ENCODE data around the gene PHF20. TPM values are rescaled to one million over a fixed set of nuclear protein-coding genes. Genes with fewer than 3 reads are reported as not detected.

PHF20 gene
- total and polyA plus RNA-seq, 2 donors (not counting 3 experiments of a cell fraction or from before 2014, with no cell fraction given) = 25.0 to 45.8 TPM

DNA sequence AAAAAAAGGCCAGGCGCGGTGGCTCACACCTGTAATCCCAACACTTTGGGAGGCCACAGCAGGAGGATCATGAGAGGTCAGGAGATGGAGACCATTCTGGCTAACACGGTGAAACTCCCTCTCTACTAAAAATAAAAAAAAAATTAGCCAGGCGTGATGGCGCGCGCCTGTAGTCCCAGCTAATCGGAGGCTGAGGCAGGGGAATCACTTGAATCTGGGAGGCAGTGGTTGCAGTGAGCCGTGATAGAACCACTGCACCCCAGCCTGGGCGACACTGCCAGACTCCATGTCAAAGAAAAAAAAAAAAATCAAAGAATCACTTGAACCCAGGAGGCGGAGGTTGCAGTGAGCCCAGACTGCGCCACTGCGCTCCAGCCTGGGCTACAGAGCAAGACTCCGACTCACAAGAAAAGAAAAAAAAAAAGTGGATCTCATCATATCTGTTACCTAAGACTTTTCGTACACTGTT lies 33.9 kb upstream of the PHF20 start:
- FAIRE-seq = no peak

GRCh38 chr20:35738410-35739179 lies 33.2 kb upstream of the PHF20 start:
- H3K27ac ChIP-seq (ENCODE audit: insufficient read depth, low read depth, low read length) = no peak overlapping the region
- FAIRE-seq (no peak), DNase-seq (ENCODE audit: low read depth, low spot score) (no peak)
- H2AFZ ChIP-seq (ENCODE audit: low read depth, low read length) = no peak overlapping the region
- peaks cover 42% of the 10 kb centered on the region for H3K4me1 ChIP-seq (ENCODE audit: control insufficient read depth, extremely low read depth, insufficient read depth, low read length)
- peaks cover 16 to 52% of the 10 kb centered on the region in 2 experiments for H3K36me3 ChIP-seq (ENCODE audit: control insufficient read depth in 2 of 2, extremely low read depth in 1 of 2, insufficient read depth in 2 of 2, low read length in 2 of 2)
- peak overlapping the region in 1 of 3 experiments; percentile 17 for H3K4me3 ChIP-seq (replicated peaks in 1 of 3; ENCODE audit: insufficient read depth in 1 of 3, low read depth in 1 of 3, low read length in 3 of 3)
- peaks cover 84% of the 10 kb centered on the region for H3K79me2 ChIP-seq (ENCODE audit: control insufficient read depth, insufficient read depth, low read length)
- no peaks in the 10 kb centered on the region for H3K9me3 ChIP-seq (replicated peaks; ENCODE audit: control insufficient read depth, insufficient read depth, low read length)
- intact Hi-C loops (cut with micrococcal nuclease) (no loop called here), dilution Hi-C loops (cut with MboI; ENCODE audit: extremely low pct_ligation_motif_present, low sequenced_read_pairs) (no loop called here)
- TF ChIP-seq, protein P1, sequence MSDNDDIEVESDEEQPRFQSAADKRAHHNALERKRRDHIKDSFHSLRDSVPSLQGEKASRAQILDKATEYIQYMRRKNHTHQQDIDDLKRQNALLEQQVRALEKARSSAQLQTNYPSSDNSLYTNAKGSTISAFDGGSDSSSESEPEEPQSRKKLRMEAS (IDR thresholded peaks at IDR 0.05; ENCODE audit: insufficient read depth, insufficient read length) = no peak
- TF ChIP-seq POLR2A (IDR thresholded peaks at IDR 0.05; ENCODE audit: low read depth, low read length) = no peak
- TF ChIP-seq EZH2 (IDR thresholded peaks at IDR 0.05; ENCODE audit: borderline replicate concordance, low read depth, low read length, severe bottlenecking) = no peak
- TF ChIP-seq POLR2AphosphoS5 (IDR thresholded peaks at IDR 0.05; ENCODE audit: insufficient read depth, low read depth, low read length) = no peak
- TF ChIP-seq JUN (IDR thresholded peaks at IDR 0.05; ENCODE audit: borderline replicate concordance, insufficient read depth, insufficient read length, low read depth) = no peak
- TF ChIP-seq CTCF (IDR thresholded peaks at IDR 0.05; ENCODE audit: extremely low read depth in 1 of 2, insufficient read depth in 1 of 2, low read depth in 1 of 2, low read length in 2 of 2) = no peak
- BruUV-seq (replicated peaks) = no TSS peak
- no peaks in the 10 kb centered on the region for H3K27me3 ChIP-seq (ENCODE audit: control insufficient read depth in 2 of 2, insufficient read depth in 2 of 2, low read length in 2 of 2)
- ChIA-PET CTCF (interaction anchor here (1.4 to 3.3 kb wide), 2 partner anchors 8 to 146 kb away, joined by 5 to 11 read pairs; no protein-coding TSS in a partner anchor), POLR2A (interaction anchor here (1.2 to 1.6 kb wide), 3 partner anchors 8 to 145 kb away, joined by 3 to 9 read pairs (median 7); no protein-coding TSS in a partner anchor)
- peaks cover 43% of the 10 kb centered on the region for H4K20me1 ChIP-seq (replicated peaks; ENCODE audit: control insufficient read depth, extremely low read depth, insufficient read depth, low read length)
- no peaks in the 10 kb centered on the region for H3K9me1 ChIP-seq (replicated peaks; ENCODE audit: control insufficient read depth, extremely low read depth, insufficient read depth, low read length)
- no peak overlapping the region for H3K9ac ChIP-seq (replicated peaks; ENCODE audit: extremely low read depth, insufficient read depth, low read length)
- H3K4me2 ChIP-seq (ENCODE audit: insufficient read depth, low read length) = peak overlapping the region; percentile 99

More for the DNA sequence above, 33.9 kb upstream of the PHF20 start:
- Histone ChIP-seq H2AFZ (ENCODE audit: low read depth, low read length) (no peak overlapping the region), H3K4me2 (ENCODE audit: insufficient read depth, low read length) (no peak overlapping the region), H3K9ac (replicated peaks; ENCODE audit: extremely low read depth, insufficient read depth, low read length) (no peak overlapping the region), H3K27ac (ENCODE audit: insufficient read depth, low read depth, low read length) (no peak overlapping the region), H3K27me3 (ENCODE audit: control insufficient read depth in 2 of 2, insufficient read depth in 2 of 2, low read length in 2 of 2) (no peaks in the 10 kb centered on the region), H3K79me2 (ENCODE audit: control insufficient read depth, insufficient read depth, low read length) (peaks cover 91% of the 10 kb centered on the region), H3K4me3 (replicated peaks in 1 of 3; ENCODE audit: insufficient read depth in 1 of 3, low read depth in 1 of 3, low read length in 3 of 3) (no peak overlapping the region), H3K9me1 (replicated peaks; ENCODE audit: control insufficient read depth, extremely low read depth, insufficient read depth, low read length) (no peaks in the 10 kb centered on the region), H3K4me1 (ENCODE audit: control insufficient read depth, extremely low read depth, insufficient read depth, low read length) (peaks cover 35% of the 10 kb centered on the region), H4K20me1 (replicated peaks; ENCODE audit: control insufficient read depth, extremely low read depth, insufficient read depth, low read length) (peaks cover 45% of the 10 kb centered on the region), H3K9me3 (replicated peaks; ENCODE audit: control insufficient read depth, insufficient read depth, low read length) (no peaks in the 10 kb centered on the region), H3K36me3 (ENCODE audit: control insufficient read depth in 2 of 2, extremely low read depth in 1 of 2, insufficient read depth in 2 of 2, low read length in 2 of 2) (peaks cover 23 to 56% of the 10 kb centered on the region in 2 experiments)
- BruUV-seq (replicated peaks) = no TSS peak
- dilution Hi-C loops (cut with MboI; ENCODE audit: extremely low pct_ligation_motif_present, low sequenced_read_pairs) (no loop called here), intact Hi-C loops (cut with micrococcal nuclease) (no loop called here)
- TF ChIP-seq JUN (IDR thresholded peaks at IDR 0.05; ENCODE audit: borderline replicate concordance, insufficient read depth, insufficient read length, low read depth) (no peak), POLR2A (IDR thresholded peaks at IDR 0.05; ENCODE audit: low read depth, low read length) (no peak), GATA2 (IDR thresholded peaks at IDR 0.05; ENCODE audit: insufficient read depth, insufficient read length, low read depth, low read length) (no peak), MYC (IDR thresholded peaks at IDR 0.05; ENCODE audit: low read depth, low read length) (no peak)
- TF ChIP-seq, protein P1 (IDR thresholded peaks at IDR 0.05; ENCODE audit: insufficient read depth, insufficient read length) = no peak
- ChIA-PET CTCF (no interaction called here), POLR2A (interaction anchor here (0.7 to 1.2 kb wide), 3 partner anchors 10 to 1041 kb away, joined by 3 to 9 read pairs (median 6); no protein-coding TSS in a partner anchor)
- DNase-seq (ENCODE audit: low read depth, low spot score) = no peak
